Right ventricle myocardium superior (tissue), 1 donor: ENCODE data around the gene CMYA5. TPM values are rescaled to one million over a fixed set of nuclear protein-coding genes. Genes with fewer than 3 reads are reported as not detected.
A peak's percentile ranks its signal among the peaks of the same experiment; 100 is the strongest.
"Not testable (repeated sequence)": the region's sequence is repeated elsewhere in the genome, so short reads cannot be mapped to it uniquely, and the experiment has no call there.

Source experiments
- ATAC-seq: fragments of 200-7000 bp; cut with Tn5 transposase; one replicate; pipeline ENCODE4 v1.9.1; 2020; ENCODE audit warnings: mild to moderate bottlenecking; ENCODE audit not compliant: poor library complexity
- DNase-seq: peaks from one replicate; pipeline ENCODE4 v3.0.0-alpha.2; 2020
- intact Hi-C: fragments of 100-400 bp; cut with DNase I; formaldehyde crosslinking; loops from one replicate; pipeline ENCODE4 v1.11.2; 2022
- total RNA-seq: library from RNA; stranded (reverse); fragmentation: NEBNext Ultra II Directional; extraction: Animal tissue kit (Norgen Biotek cat#: 25700); gene quantifications from one replicate; pipeline ENCODE4 v1.2.1, GENCODE V29; 2021
- donor health status: DM: no; HTN: yes; CAD: no; lungs with severe emphysema.

The CMYA5 gene
- total RNA-seq, 1 donor from 2014 or later = 917 TPM

GRCh38 chr5:79772651-79773050 lies 83.0 kb downstream of the CMYA5 start:
- intact Hi-C loops = no loop called here
- ATAC-seq (no peak), DNase-seq (no peak)

- DNase-seq = no peak
- intact Hi-C loops = no loop called here
- ATAC-seq = no peak
Observed at GRCh38 chr5:79773612-79774011, 84.0 kb downstream of the CMYA5 start.

- intact Hi-C loops = no loop called here
- no peak for DNase-seq
- ATAC-seq = peak; percentile 46
Observed at GRCh38 chr5:79774171-79774854, 84.7 kb downstream of the CMYA5 start.

GRCh38 chr5:79774855-79775237 lies 85.2 kb downstream of the CMYA5 start:
- intact Hi-C loops = no loop called here
- no peak for DNase-seq
- ATAC-seq = no peak

GRCh38 chr5:79784741-79785140 lies 95.1 kb downstream of the CMYA5 start:
- DNase-seq, intact Hi-C loops, ATAC-seq: not testable (repeated sequence)

GRCh38 chr5:79785983-79786382 lies 96.3 kb downstream of the CMYA5 start:
- DNase-seq (no peak), ATAC-seq (peak; percentile 23)
- intact Hi-C loops = no loop called here

- intact Hi-C loops = no loop called here
- ATAC-seq (peak; percentile 86), DNase-seq (no peak)
Observed at GRCh38 chr5:79787448-79787847, 97.8 kb downstream of the CMYA5 start.

- peak; percentile 31 for ATAC-seq
- no peak for DNase-seq
- intact Hi-C loops = no loop called here
Observed at GRCh38 chr5:79791843-79792242, 102.2 kb downstream of the CMYA5 start.

GRCh38 chr5:79792463-79792862 lies 102.8 kb downstream of the CMYA5 start:
- intact Hi-C loops = no loop called here
- no peak for ATAC-seq
- no peak for DNase-seq

- ATAC-seq (no peak), DNase-seq (no peak)
- intact Hi-C loops = no loop called here
Observed at GRCh38 chr5:79793304-79793703, 103.7 kb downstream of the CMYA5 start.

GRCh38 chr5:79793722-79794121 lies 104.1 kb downstream of the CMYA5 start:
- ATAC-seq (no peak), DNase-seq (no peak)
- intact Hi-C loops = no loop called here

GRCh38 chr5:79794347-79794746 lies 104.7 kb downstream of the CMYA5 start:
- intact Hi-C loops = no loop called here
- no peak for ATAC-seq
- DNase-seq = no peak

GRCh38 chr5:79795764-79796398 lies 106.2 kb downstream of the CMYA5 start:
- peak; percentile 83 for ATAC-seq

GRCh38 chr5:79798893-79799590 lies 109.4 kb downstream of the CMYA5 start:
- ATAC-seq (no peak), DNase-seq (no peak)
- intact Hi-C loops = no loop called here

More at GRCh38 chr5:79795764-79796398, 106.2 kb downstream of the CMYA5 start:
- intact Hi-C loops = no loop called here
- peak; percentile 72 for DNase-seq

GRCh38 chr5:79800979-79801827 lies 111.6 kb downstream of the CMYA5 start:
- intact Hi-C loops = no loop called here
- no peak for ATAC-seq
- DNase-seq = no peak

GRCh38 chr5:79802406-79802805 lies 112.8 kb downstream of the CMYA5 start:
- intact Hi-C loops = no loop called here
- ATAC-seq (no peak), DNase-seq (no peak)

- ATAC-seq = no peak
- no peak for DNase-seq
- intact Hi-C loops = no loop called here
Observed at GRCh38 chr5:79803007-79803406, 113.4 kb downstream of the CMYA5 start.

GRCh38 chr5:79806741-79807140 lies 117.1 kb downstream of the CMYA5 start:
- DNase-seq (no peak), ATAC-seq (peak; percentile 24)
- intact Hi-C loops = no loop called here

- DNase-seq (no peak), ATAC-seq (no peak)
- intact Hi-C loops = no loop called here
Observed at GRCh38 chr5:79809743-79810142, 120.1 kb downstream of the CMYA5 start.
